ENCODE data around the gene DTNBP1. TPM values are rescaled to one million over a fixed set of nuclear protein-coding genes. Genes with fewer than 3 reads are reported as not detected.

Gene DTNBP1
- total RNA-seq, 1 donor from 2014 or later = 5.6 TPM

DNA sequence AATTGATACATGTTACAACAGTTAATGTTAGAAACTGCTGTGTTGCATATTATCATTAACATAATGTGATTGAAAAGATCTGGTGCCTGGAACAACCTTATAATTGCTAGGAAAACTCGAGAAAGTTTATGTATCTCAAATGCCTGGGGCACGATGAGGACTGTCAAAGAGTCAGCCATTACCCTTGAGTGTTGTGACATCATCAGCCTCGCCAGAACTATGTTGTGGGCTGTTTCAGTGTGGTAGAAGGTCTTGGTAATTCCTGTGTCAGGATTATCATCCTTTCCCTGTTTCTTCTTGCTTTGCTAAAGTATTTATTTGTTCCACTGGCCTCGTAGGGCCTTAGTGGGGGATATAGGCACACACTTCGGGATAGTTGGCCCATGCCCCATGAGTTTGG, 185.1 kb downstream of the DTNBP1 start:
- TF ChIP-seq, protein P1, sequence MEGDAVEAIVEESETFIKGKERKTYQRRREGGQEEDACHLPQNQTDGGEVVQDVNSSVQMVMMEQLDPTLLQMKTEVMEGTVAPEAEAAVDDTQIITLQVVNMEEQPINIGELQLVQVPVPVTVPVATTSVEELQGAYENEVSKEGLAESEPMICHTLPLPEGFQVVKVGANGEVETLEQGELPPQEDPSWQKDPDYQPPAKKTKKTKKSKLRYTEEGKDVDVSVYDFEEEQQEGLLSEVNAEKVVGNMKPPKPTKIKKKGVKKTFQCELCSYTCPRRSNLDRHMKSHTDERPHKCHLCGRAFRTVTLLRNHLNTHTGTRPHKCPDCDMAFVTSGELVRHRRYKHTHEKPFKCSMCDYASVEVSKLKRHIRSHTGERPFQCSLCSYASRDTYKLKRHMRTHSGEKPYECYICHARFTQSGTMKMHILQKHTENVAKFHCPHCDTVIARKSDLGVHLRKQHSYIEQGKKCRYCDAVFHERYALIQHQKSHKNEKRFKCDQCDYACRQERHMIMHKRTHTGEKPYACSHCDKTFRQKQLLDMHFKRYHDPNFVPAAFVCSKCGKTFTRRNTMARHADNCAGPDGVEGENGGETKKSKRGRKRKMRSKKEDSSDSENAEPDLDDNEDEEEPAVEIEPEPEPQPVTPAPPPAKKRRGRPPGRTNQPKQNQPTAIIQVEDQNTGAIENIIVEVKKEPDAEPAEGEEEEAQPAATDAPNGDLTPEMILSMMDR (IDR thresholded peaks at IDR 0.05) = no peak
- H3K9me3 ChIP-seq = no peaks in the 10 kb centered on the region
- peak overlapping the region in 1 of 2 donors; percentile 65 for H3K27ac ChIP-seq
- H3K4me1 ChIP-seq = peaks cover 0 to 27% of the 10 kb centered on the region in 2 donors
- H3K4me3 ChIP-seq = no peak overlapping the region
- intact Hi-C loops (cut with DNase I) = loop anchor here (10.0 kb wide), 1 partner anchor 233 kb away; the partner anchor contains the start of gene JARID2
- no peaks in the 10 kb centered on the region for H3K36me3 ChIP-seq
- DNase-seq (ENCODE audit: low spot score in 2 of 2) = no peak
- no peaks in the 10 kb centered on the region for H3K27me3 ChIP-seq

DNA sequence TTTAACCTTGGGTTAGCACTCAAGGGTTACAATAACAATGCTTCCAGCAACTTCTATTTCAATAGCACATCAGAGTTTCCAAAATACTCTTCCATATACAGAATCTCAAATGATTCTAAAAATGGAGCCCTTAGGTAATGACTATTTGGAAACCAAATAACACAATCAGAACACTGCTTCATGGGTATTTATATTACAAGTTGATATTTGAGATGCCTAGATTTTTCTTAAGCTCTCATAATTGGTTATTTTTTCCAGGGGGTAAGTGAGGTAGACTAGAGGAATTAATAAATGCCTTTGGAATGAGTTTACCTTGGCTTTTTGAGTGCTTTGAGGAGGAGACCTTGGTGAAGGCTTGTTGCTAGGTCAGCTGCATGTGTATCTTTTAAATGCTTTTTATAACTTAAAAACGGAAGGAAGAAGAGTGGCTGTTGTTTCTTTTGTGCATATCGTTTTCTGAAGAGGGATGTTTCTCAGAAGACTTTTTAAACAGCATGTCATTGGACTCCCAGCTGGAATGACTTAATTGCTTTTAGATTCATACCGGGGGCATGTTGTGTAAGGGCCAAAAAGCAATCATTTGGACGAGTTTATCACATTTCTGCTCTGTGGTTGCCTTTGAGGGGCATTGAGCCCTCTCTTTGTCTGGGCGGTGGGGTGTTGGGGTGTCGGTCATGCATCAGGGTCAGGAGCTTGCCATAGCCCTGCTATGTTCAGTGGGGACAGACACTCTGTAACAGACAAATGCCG, 186.0 kb downstream of the DTNBP1 start:
- Histone ChIP-seq H3K4me3 (no peak overlapping the region), H3K36me3 (no peaks in the 10 kb centered on the region), H3K27ac (peak overlapping the region; percentile 65 to 66), H3K4me1 (peaks cover 0 to 27% of the 10 kb centered on the region in 2 donors), H3K9me3 (no peaks in the 10 kb centered on the region), H3K27me3 (no peaks in the 10 kb centered on the region)
- DNase-seq (ENCODE audit: low spot score in 2 of 2) = no peak
- intact Hi-C loops (cut with DNase I) = loop anchor here (10.0 kb wide), 1 partner anchor 232 kb away; the partner anchor contains the start of gene JARID2
- TF ChIP-seq, protein P1 (IDR thresholded peaks at IDR 0.05) = no peak

DNA sequence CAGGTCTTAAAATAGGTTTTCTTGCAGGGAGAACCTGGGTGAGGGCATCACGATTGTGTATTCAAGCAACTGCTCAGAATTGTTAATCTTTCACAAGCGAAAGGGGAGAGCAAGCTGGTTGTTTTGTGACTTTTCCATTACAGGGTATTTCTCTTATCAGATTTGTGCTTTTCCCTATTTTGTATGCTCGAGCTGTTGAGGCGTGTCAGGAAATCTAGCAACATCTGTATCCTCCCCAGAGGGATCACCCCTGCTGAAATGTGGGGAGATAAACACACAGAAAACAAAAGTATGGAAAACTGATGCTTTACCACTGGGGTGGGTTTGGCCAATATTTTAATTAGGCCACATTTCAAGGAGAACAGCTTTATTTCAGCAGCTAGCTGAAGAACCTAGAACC, 187.0 kb downstream of the DTNBP1 start:
- Histone ChIP-seq H3K27ac (peak overlapping the region; percentile 65 to 66), H3K9me3 (no peaks in the 10 kb centered on the region), H3K27me3 (no peaks in the 10 kb centered on the region), H3K4me3 (no peak overlapping the region), H3K4me1 (peaks cover 0 to 27% of the 10 kb centered on the region in 2 donors), H3K36me3 (no peaks in the 10 kb centered on the region)
- TF ChIP-seq, protein P1 (IDR thresholded peaks at IDR 0.05) = no peak
- no peak for DNase-seq (ENCODE audit: low spot score in 2 of 2)
- intact Hi-C loops (cut with DNase I) = loop anchor here (10.0 kb wide), 1 partner anchor 231 kb away; the partner anchor contains the start of gene JARID2

DNA sequence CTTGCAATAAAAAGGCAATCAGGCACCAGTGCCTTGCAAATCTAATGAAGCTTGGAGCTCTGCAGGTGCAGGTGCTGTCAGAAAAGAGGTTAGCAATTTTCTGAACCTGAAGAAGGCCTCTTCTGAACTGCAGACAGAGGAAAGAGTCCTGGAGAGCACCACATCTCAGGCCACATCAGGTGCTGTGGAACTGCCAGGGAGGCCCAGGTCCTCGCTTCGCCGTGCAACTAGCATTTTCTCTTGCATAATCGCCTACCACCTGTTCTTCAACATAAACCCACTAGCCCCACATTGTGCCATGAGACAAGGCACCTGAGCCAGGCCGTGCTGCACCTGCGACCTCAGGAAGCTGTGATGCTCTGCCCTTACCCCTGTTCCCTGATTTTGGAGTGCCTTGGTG, 187.6 kb downstream of the DTNBP1 start:
- no peaks in the 10 kb centered on the region for H3K36me3 ChIP-seq
- H3K27me3 ChIP-seq = no peaks in the 10 kb centered on the region
- peaks cover 0 to 25% of the 10 kb centered on the region in 2 donors for H3K4me1 ChIP-seq
- no peak overlapping the region for H3K27ac ChIP-seq
- no peak overlapping the region for H3K4me3 ChIP-seq
- DNase-seq (ENCODE audit: low spot score in 2 of 2) = no peak
- intact Hi-C loops (cut with DNase I) = loop anchor here (10.0 kb wide), 1 partner anchor 230 kb away; the partner anchor contains the start of gene JARID2
- TF ChIP-seq, protein P1 (IDR thresholded peaks at IDR 0.05) = no peak
- H3K9me3 ChIP-seq = no peaks in the 10 kb centered on the region

DNA sequence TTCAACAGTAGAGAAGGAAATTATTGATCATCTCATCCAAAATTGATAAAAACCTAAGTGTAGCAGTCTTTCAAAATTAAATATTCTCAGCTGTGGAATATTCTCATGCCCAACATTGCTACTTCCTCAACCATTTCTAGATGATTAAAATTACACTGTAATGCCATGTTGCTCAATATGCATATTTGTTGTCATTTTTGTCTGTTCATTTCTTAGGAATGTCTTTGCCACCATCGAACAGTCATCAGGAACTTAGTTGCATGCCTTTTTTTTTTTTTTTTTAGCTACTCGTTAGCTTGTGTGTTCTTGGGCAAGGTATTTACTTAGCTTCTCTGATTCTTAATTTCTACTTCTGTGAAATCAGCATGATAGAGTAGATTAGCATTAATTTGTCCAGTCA, 188.6 kb downstream of the DTNBP1 start:
- Histone ChIP-seq H3K36me3 (peaks cover 0 to 4% of the 10 kb centered on the region in 2 donors), H3K9me3 (no peaks in the 10 kb centered on the region), H3K27ac (peak overlapping the region in 1 of 2 donors; percentile 57), H3K27me3 (no peaks in the 10 kb centered on the region), H3K4me1 (peaks cover 0 to 19% of the 10 kb centered on the region in 2 donors), H3K4me3 (no peak overlapping the region)
- DNase-seq (ENCODE audit: low spot score in 2 of 2) = no peak
- intact Hi-C loops (cut with DNase I) = loop anchor here (10.0 kb wide), 1 partner anchor 229 kb away; the partner anchor contains the start of gene JARID2
- TF ChIP-seq, protein P1 (IDR thresholded peaks at IDR 0.05) = no peak

Data from ascending aorta (tissue), 2 donors.